ENCODE measurements around the gene MCF2L. TPM values are rescaled to one million over a fixed set of nuclear protein-coding genes. Genes with fewer than 3 reads are reported as not detected.
A peak's percentile ranks its signal among the peaks of the same experiment; 100 is the strongest.

Gene MCF2L
- total RNA-seq, 4 donors from 2014 or later = 18.3 to 52.6 (median 29.9) TPM

GRCh38 chr13:113123226-113124201 is 154.5 kb downstream of the MCF2L start:
- peak overlapping the region in 2 of 4 donors; percentile 57 to 69 for H3K27ac ChIP-seq
- H3K4me1 ChIP-seq = peaks cover 0 to 23% (median 0%) of the 10 kb centered on the region in 3 donors
- peak overlapping the region in 1 of 2 donors; percentile 39 for H3K4me3 ChIP-seq
- no peak for TF ChIP-seq POLR2AphosphoS5 (IDR thresholded peaks at IDR 0.05)
- TF ChIP-seq, protein P1, sequence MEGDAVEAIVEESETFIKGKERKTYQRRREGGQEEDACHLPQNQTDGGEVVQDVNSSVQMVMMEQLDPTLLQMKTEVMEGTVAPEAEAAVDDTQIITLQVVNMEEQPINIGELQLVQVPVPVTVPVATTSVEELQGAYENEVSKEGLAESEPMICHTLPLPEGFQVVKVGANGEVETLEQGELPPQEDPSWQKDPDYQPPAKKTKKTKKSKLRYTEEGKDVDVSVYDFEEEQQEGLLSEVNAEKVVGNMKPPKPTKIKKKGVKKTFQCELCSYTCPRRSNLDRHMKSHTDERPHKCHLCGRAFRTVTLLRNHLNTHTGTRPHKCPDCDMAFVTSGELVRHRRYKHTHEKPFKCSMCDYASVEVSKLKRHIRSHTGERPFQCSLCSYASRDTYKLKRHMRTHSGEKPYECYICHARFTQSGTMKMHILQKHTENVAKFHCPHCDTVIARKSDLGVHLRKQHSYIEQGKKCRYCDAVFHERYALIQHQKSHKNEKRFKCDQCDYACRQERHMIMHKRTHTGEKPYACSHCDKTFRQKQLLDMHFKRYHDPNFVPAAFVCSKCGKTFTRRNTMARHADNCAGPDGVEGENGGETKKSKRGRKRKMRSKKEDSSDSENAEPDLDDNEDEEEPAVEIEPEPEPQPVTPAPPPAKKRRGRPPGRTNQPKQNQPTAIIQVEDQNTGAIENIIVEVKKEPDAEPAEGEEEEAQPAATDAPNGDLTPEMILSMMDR (IDR thresholded peaks at IDR 0.05) = peak in 1 of 4 experiments; percentile 18
- no peaks in the 10 kb centered on the region for H3K36me3 ChIP-seq
- H3K9me3 ChIP-seq = no peaks in the 10 kb centered on the region
- WGBS, 2 donors (ENCODE audit: low coverage in 1 of 2) = 54 to 78% methylated on average over 4 to 7 of the region's 29 CpGs
- H3K27me3 ChIP-seq = peaks cover 12% of the 10 kb centered on the region
- ATAC-seq = no peak

DNA sequence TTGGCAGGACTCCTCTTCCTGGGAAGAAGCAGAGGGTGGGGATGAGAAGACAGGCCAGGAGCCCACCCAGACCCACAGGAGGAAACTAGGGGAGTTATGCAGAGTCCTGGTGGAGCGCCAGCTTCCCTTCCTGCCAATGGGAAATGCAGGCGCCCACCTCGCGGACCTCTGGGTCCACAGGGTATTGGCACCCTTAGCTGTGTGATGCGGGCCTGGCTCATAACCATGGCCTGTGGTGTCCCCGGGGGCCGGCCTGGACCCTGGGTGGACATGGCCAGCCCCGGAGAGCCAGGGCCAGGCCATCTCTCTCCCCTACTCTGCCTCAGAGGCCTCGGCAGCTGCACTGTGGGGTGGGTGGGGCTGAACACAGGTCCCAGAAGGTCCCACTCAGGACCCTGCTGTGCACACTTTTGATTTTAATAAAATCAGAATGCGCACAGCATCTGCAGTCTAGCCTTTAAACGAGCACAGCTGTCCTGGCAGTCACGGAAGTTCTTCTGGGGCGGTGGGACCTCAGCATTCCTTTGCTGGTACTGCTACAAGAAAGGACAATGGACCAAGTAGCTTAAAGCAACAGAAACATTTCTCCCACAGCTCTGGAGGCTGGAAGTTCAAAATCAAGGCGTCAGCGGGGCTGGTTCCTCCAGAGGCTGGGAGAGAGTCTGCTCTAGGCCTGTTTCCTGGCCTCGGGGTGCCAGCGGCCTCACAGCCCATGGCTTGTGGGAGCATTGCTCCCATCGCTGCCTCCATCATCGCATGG is 155.4 kb downstream of the MCF2L start:
- Histone ChIP-seq H3K27ac (no peak overlapping the region), H3K4me1 (peaks cover 0 to 23% (median 0%) of the 10 kb centered on the region in 3 donors), H3K9me3 (no peaks in the 10 kb centered on the region), H3K36me3 (no peaks in the 10 kb centered on the region), H3K4me3 (no peak overlapping the region), H3K27me3 (peaks cover 13% of the 10 kb centered on the region)
- TF ChIP-seq POLR2AphosphoS5 (IDR thresholded peaks at IDR 0.05) (no peak), EP300 (IDR thresholded peaks at IDR 0.05) (no peak), POLR2A (IDR thresholded peaks at IDR 0.05) (no peak)
- TF ChIP-seq, protein P1 (IDR thresholded peaks at IDR 0.05) = no peak
- ATAC-seq = no peak
- WGBS, 2 donors (ENCODE audit: low coverage in 1 of 2) = 90% methylated on average over 6 of the region's 19 CpGs; no CpG with 5 or more reads in 1 of the 2 donors

- Histone ChIP-seq H3K4me1 (peaks cover 0 to 33% (median 0%) of the 10 kb centered on the region in 3 donors), H3K4me3 (no peak overlapping the region), H3K9me3 (no peaks in the 10 kb centered on the region), H3K27ac (no peak overlapping the region), H3K36me3 (no peaks in the 10 kb centered on the region), H3K27me3 (peaks cover 25% of the 10 kb centered on the region)
- TF ChIP-seq POLR2AphosphoS5 (IDR thresholded peaks at IDR 0.05) (no peak), EP300 (IDR thresholded peaks at IDR 0.05) (no peak), POLR2A (IDR thresholded peaks at IDR 0.05) (no peak)
- TF ChIP-seq, protein P1 (IDR thresholded peaks at IDR 0.05) = no peak
- ATAC-seq = no peak
- WGBS, 2 donors (ENCODE audit: low coverage in 1 of 2) = 85 to 88% methylated on average over 6 to 15 of the region's 19 CpGs
These were observed 156.7 kb downstream of the MCF2L start for GRCh38 chr13:113125506-113126264.

DNA sequence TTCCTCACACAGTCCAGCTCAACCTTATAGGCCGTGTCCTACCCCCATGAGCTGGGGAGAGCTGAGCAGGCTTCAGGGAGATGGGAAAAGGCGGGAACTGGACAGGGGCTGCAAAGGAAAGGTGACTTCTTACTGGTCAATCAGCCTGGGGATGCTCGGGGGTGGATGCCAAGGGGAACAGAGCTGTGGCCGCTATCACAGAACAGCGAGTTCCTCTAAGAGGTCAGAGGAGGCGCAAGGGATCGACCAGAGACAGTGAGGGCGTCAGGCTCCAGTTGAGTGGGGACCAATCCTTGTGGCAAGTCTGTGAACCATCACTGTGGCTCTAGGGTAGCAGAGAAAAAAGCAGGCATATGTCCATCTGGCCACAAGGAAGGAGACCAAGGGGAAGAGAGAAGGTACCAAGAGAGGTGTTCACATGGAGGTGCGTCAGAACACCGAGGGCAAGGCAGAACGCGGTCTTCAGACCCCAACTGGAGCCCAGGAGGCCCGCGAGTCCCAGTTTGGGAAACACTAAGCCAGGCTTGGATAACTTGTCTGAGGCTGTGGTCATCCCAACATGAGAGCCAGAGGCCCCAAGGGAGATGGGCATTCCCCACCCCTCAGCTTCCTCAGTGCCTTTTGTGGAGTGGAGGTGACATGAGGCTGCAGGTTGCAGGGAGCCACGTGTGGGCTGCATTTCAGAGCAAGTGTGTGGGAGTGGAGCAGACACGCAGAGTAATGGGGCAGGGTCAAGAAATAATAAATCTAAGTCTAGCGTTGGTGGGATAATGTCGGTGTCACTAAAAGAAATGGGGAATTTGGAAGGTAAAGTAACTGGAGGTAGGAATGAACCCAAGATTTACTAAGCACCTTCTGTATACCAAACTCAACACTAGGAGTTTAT is 157.5 kb downstream of the MCF2L start:
- H3K27ac ChIP-seq = no peak overlapping the region
- H3K4me3 ChIP-seq = no peak overlapping the region
- TF ChIP-seq POLR2A (IDR thresholded peaks at IDR 0.05) (no peak), POLR2AphosphoS5 (IDR thresholded peaks at IDR 0.05) (no peak), EP300 (IDR thresholded peaks at IDR 0.05) (no peak)
- TF ChIP-seq, protein P1 (IDR thresholded peaks at IDR 0.05) = no peak
- WGBS, 2 donors (ENCODE audit: low coverage in 1 of 2) = 82 to 83% methylated on average over 10 to 12 of the region's 18 CpGs
- ATAC-seq = no peak
- peaks cover 0 to 33% (median 0%) of the 10 kb centered on the region in 3 donors for H3K4me1 ChIP-seq
- H3K36me3 ChIP-seq = no peaks in the 10 kb centered on the region
- H3K9me3 ChIP-seq = no peaks in the 10 kb centered on the region
- peaks cover 21% of the 10 kb centered on the region for H3K27me3 ChIP-seq
